Jurkat, Clone E6-1 (cell line): ENCODE data around the gene SLC38A3.
A peak's percentile ranks its signal among the peaks of the same experiment; 100 is the strongest.
"Not testable (repeated sequence)": the region's sequence is repeated elsewhere in the genome, so short reads cannot be mapped to it uniquely, and the experiment has no call there.

Experiments
- DNase-seq: peaks from one replicate; pipeline ENCODE4 v3.0.0-alpha.2; 2011; ENCODE audit warnings: low read depth, low spot score
- H3K4me3 ChIP-seq: 2 replicates; pipeline ENCODE4 v1.5.1; 2011; ENCODE audit warnings: mild to moderate bottlenecking, low read length, control low read depth, moderate library complexity

SLC38A3 gene

GRCh38 chr3:50224639-50225038 lies 19.6 kb downstream of the SLC38A3 start:
- no peak overlapping the region for H3K4me3 ChIP-seq
- DNase-seq = no peak

GRCh38 chr3:50226888-50227389 lies 21.9 kb downstream of the SLC38A3 start:
- DNase-seq = no peak
- peak overlapping the region; percentile 94 for H3K4me3 ChIP-seq

GRCh38 chr3:50227390-50228183 lies 22.5 kb downstream of the SLC38A3 start:
- peak overlapping the region; percentile 94 for H3K4me3 ChIP-seq
- peak; percentile 81 for DNase-seq

DNA sequence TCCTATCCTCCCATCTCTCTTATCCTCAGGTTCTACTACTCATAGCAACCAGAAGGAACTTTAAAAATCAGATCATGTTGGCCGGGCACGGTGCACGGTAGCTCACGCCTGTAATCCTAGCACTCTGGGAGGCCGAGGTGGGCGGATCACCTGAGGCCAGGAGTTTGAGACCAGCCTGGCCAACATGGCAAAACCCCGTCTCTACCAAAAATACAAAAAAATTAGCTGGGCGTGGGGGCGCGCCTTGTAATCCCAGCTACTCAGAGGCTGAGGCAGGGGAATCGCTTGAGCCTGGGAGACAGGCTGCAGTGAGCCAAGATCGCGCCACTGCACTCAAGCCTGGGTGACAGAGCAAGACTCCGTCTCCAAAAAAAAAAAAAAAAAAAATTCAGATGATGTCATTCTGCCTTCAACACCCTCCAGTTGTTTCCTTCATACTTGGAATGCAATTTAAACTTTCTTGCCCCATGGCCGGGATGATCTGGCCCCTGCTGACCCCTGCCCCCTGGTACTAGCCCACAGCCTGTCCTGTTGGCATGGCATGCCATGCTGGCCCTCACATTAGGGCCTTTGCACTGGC lies 23.2 kb downstream of the SLC38A3 start:
- peak overlapping the region; percentile 94 for H3K4me3 ChIP-seq
- not testable (repeated sequence) for DNase-seq

DNA sequence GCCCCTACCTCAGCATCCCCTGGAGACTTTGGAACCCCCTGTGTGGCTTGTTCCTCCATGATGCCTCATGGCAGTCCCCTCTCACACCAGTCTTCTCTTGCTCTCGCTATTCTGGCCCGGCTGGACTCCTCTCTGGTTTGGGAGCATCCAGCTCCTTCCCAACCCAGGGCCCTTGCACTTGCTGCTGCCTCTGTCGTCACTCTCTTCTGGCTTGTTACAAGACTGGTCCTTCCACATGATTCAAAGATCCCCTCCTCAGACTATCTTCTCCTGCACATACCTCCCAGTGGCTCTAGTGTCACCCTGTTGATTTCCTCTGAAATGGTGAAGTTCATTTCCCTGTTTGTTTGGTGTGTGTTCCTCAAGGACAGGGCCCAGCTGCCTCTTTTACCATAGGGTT lies 24.4 kb downstream of the SLC38A3 start:
- DNase-seq = no peak
- H3K4me3 ChIP-seq = no peak overlapping the region

DNA sequence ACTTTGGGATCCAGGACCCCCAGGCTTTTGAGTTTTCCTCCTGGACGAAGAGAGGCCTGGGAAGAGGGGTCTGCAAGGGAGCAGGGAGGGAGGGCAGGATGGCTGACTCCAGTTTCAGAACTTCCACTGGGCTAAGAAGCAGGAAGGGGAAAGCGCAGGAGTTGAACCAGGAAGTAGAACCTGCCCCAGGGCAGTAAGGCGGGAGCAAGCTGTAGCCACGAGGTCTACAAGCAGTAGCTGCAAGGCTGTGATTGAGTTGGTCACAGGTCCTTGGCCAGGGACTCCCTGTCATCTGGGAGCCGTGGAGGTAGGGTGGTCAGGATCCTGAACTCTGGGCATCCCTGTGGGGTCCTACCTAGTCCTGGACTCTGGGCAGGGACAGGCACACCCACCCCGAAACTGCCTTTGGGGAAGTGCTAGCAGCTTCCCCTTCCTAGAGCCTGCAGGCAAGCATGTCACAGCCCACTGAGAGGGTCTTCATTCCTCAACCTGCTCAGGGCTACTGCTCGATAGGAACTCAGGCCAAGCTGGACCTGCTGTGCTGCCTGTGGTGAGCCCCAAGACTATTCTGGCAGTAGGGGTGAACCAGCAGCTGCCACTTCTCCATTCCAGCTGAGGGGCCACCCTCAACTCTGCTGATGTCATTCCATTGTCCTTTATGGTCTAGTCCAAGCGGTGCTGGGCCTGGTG lies 25.2 kb downstream of the SLC38A3 start:
- no peak overlapping the region for H3K4me3 ChIP-seq
- DNase-seq = no peak

DNA sequence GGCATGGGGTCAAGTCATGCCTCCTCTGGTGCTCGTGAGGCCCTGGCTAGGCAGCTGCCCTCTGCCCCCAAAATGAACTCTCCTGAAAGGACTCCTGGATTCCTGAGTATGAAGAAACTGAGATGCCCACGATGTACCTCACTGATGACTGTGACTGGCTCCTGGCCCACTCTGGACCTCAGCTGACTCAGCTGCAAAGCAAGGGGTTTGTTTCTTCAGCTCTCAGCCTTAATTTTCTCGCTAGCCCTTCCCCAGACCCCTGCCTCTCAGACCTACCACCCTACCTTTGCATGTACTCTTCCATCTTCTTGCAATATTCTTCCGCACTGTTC lies 25.7 kb downstream of the SLC38A3 start:
- no peak for DNase-seq
- H3K4me3 ChIP-seq = no peak overlapping the region

- no peak overlapping the region for H3K4me3 ChIP-seq
- DNase-seq = no peak
Observed at GRCh38 chr3:50231581-50231980, 26.5 kb downstream of the SLC38A3 start.

DNA sequence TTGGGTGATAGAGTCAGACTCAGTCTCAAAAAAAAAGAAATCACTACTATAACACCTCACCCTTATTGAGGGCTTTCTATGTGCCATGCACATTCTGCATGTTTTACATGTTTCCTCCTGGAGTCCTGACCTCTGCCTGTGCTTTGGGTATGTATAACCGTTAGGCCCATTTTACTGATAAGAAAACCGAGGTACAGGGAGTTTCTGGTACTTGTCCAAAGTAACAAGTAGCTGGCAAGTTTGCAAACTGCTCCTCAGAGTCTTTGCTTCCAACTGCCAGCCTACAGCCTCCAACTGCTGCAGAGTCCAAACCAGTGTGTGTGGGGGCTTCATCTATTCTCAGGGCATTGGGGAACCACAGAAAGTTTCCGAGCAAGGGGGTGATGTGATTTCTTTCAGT lies 27.2 kb downstream of the SLC38A3 start:
- no peak for DNase-seq
- no peak overlapping the region for H3K4me3 ChIP-seq

DNA sequence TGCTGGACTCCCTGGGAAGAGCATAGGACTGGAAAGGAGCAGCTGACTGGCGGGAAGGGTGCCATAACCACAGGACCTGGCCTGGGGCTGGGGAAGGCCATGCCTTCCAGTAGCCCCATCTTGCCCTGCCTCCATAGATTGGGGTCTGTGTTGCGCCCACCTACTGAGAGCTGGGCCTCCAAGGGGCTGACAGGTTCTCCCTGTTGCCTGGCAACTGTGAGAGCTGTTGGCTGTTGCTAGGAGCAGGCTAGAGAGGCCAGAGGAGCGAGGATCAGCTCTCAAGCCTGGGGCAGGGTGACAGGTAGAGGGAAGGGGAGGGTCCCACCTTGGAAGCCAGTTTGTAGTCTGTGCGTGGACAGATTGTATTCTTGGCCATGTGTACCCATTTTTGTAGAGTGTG lies 28.1 kb downstream of the SLC38A3 start:
- no peak overlapping the region for H3K4me3 ChIP-seq
- no peak for DNase-seq

DNA sequence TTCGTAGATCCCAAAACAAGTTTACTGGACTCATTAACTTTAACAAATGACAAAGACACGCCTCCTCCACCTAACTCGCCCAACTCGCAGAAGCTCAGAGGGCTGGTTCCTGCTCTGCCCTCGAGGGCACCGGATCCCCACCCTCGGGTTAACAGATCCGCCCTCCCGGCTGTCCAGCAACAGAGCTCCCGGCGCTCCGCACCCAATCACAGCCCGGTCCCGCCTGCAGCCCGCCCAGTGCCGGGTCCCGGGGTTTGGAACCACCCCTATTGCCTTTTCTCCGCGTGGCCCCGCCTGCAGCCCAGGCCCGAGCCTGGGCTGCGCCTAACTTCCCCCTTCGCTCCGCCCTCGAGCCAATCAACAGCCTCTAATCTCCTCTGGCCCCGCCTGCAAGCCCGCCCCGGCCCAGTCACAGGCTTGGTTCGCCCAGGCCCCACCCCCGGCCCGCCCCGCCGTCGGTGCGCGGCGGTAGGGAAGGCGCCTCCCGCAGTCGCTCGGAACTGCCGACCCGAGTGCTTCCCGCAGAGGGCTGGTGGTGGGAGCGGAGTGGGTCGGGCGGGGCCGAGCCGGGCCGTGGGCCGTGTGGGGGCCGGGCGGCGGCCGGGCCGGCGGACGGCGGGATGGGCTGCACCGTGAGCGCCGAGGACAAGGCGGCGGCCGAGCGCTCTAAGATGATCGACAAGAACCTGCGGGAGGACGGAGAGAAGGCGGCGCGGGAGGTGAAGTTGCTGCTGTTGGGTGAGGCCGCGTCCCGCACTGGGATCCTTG lies 30.8 kb downstream of the SLC38A3 start, which contains the start of gene GNAI2:
Gene GNAI2, plus strand, starts transcription at position 489 of the 768 bp plus-strand sequence. Its CDS starts 132 bp downstream, at position 621.
- DNase-seq = peak; percentile 97
- peak within 1 kb of the TSS; percentile 93 for H3K4me3 ChIP-seq

- DNase-seq = no peak
- peak overlapping the region; percentile 93 for H3K4me3 ChIP-seq
Observed at GRCh38 chr3:50236484-50237132, 31.5 kb downstream of the SLC38A3 start.

GRCh38 chr3:50237133-50237651 lies 32.1 kb downstream of the SLC38A3 start:
- DNase-seq = no peak
- peak overlapping the region; percentile 93 for H3K4me3 ChIP-seq

GRCh38 chr3:50237754-50238548 lies 32.9 kb downstream of the SLC38A3 start:
- peak overlapping the region; percentile 93 for H3K4me3 ChIP-seq
- DNase-seq = peak; percentile 79

DNA sequence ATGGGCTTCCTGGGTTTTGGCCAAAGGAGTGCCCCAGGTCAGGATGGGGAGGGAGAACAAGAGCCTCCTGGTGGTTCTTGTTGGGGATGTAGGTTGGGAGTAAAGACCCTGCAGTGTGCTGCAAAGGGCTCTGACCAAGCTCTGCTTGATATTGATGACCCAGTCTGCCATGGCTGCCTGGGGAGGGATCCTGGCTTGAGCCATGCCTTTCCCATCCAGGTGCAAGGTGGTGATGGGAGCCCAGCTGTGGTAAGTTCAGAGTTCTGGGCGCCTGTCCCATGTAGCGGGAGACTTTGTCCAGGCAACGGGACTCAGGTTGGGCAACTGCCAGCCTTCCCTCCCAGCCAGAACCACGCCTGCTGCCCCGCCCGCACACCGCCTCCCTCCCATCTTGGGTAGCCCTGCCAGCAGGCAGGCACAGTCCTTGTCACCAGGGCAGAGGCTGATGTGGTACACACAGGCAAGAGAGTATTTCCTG lies 33.5 kb downstream of the SLC38A3 start:
- no peak for DNase-seq
- peak overlapping the region; percentile 93 for H3K4me3 ChIP-seq

DNA sequence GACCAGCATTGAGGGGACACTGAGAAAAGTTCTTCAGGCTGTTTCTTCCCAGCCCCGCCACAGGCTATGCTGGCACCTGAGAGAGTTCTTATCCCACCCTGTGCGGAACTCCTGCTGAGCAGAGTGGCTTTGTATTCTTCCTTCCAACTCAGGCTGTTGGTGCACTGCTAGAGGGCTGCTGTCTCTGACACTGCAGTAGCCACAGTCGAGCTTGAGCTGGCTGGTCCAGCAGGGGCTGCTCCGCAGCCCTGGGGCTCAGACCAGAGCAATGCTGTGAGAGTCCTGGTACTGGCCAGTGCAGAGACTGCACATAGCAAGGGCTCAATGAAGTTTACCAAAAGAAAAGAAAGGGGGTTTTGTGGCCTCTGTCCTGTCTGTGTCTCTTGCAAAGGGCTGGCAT lies 34.6 kb downstream of the SLC38A3 start:
- no peak overlapping the region for H3K4me3 ChIP-seq
- no peak for DNase-seq

GRCh38 chr3:50241163-50241562 lies 36.1 kb downstream of the SLC38A3 start:
- DNase-seq = no peak
- no peak overlapping the region for H3K4me3 ChIP-seq
